ENCODE measurements around the gene FAM227B.

GRCh38 chr15:49570672-49571071 lies 49.9 kb downstream of the FAM227B start:
- no peak for TF ChIP-seq CTCF (conservative IDR thresholded peaks at IDR 0.05; ENCODE audit: low read length)
- TF ChIP-seq EZH2phosphoT487 (IDR thresholded peaks at IDR 0.05; ENCODE audit: borderline replicate concordance) = no peak

Data from Loucy (cell line).